ENCODE measurements around the gene SLC30A5.
"Not testable (repeated sequence)": the region's sequence is repeated elsewhere in the genome, so short reads cannot be mapped to it uniquely, and the experiment has no call there.

DNA sequence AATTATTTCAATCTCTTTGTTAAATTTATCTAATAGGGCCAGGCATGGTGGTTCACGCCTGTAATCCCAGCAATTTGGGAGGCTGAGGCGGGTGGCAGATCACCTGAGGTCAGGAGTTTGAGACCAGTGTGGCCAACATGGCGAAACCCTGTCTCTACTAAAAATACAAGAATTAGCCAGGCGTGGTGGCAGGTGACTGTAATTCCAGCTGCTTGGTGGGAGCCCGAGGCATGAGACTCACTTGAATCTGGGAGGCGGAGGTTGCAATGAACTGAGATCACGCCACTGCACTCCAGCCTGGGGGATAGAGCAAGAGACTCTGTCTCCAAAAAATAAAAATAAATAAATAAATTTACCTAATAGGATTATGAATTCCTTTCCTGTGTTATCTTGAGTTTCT is 54.8 kb downstream of the SLC30A5 start:
- TF ChIP-seq EZH2, EZH2phosphoT487 (IDR thresholded peaks at IDR 0.05): not testable (repeated sequence)
- TF ChIP-seq, protein P1, sequence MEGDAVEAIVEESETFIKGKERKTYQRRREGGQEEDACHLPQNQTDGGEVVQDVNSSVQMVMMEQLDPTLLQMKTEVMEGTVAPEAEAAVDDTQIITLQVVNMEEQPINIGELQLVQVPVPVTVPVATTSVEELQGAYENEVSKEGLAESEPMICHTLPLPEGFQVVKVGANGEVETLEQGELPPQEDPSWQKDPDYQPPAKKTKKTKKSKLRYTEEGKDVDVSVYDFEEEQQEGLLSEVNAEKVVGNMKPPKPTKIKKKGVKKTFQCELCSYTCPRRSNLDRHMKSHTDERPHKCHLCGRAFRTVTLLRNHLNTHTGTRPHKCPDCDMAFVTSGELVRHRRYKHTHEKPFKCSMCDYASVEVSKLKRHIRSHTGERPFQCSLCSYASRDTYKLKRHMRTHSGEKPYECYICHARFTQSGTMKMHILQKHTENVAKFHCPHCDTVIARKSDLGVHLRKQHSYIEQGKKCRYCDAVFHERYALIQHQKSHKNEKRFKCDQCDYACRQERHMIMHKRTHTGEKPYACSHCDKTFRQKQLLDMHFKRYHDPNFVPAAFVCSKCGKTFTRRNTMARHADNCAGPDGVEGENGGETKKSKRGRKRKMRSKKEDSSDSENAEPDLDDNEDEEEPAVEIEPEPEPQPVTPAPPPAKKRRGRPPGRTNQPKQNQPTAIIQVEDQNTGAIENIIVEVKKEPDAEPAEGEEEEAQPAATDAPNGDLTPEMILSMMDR (IDR thresholded peaks at IDR 0.05), result not testable (repeated sequence)

Measured in neural progenitor cell (in vitro differentiated cells).